ENCODE results near the gene SPRED2.

- TF ChIP-seq, protein P1, sequence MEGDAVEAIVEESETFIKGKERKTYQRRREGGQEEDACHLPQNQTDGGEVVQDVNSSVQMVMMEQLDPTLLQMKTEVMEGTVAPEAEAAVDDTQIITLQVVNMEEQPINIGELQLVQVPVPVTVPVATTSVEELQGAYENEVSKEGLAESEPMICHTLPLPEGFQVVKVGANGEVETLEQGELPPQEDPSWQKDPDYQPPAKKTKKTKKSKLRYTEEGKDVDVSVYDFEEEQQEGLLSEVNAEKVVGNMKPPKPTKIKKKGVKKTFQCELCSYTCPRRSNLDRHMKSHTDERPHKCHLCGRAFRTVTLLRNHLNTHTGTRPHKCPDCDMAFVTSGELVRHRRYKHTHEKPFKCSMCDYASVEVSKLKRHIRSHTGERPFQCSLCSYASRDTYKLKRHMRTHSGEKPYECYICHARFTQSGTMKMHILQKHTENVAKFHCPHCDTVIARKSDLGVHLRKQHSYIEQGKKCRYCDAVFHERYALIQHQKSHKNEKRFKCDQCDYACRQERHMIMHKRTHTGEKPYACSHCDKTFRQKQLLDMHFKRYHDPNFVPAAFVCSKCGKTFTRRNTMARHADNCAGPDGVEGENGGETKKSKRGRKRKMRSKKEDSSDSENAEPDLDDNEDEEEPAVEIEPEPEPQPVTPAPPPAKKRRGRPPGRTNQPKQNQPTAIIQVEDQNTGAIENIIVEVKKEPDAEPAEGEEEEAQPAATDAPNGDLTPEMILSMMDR (IDR thresholded peaks at IDR 0.05) = no peak
- no peak for TF ChIP-seq POLR2A (IDR thresholded peaks at IDR 0.05)
These were observed 118.5 kb downstream of the SPRED2 start for GRCh38 chr2:65313954-65314256.
